Esophagus squamous epithelium (tissue), 4 donors: Measurements from ENCODE around the gene PYROXD2.

Experiments used
- CTCF ChIP-seq, 6 experiments: fragments of 450-650 bp in 4 of 6; fragments of 200-600 bp in 2 of 6; sonication (generic) in 2 of 6; IDR thresholded peaks; one replicate each; pipeline ENCODE4 v1.5.1; 2016 to 2019; ENCODE audit warnings: antibody characterized with exemption in 6 of 6, mild to moderate bottlenecking in 4 of 6, moderate library complexity in 4 of 6
- POLR2A ChIP-seq, 4 donors: fragments of 450-650 bp; IDR thresholded peaks; one replicate each; pipeline ENCODE4 v1.6.1; 2017; ENCODE audit warnings: antibody characterized with exemption in 4 of 4, mild to moderate bottlenecking in 4 of 4, moderate library complexity in 3 of 4

- TF ChIP-seq POLR2A (IDR thresholded peaks at IDR 0.05), result no peak
- no peak for TF ChIP-seq CTCF (IDR thresholded peaks at IDR 0.05)
Observed at GRCh38 chr10:98450618-98451017, 35.6 kb upstream of the PYROXD2 start.
